WTC11 (cell line): ENCODE results near the gene NPB. TPM values are rescaled to one million over a fixed set of nuclear protein-coding genes. Genes with fewer than 3 reads are reported as not detected.

Experiments
- ESRRA ChIP-seq: sonication (generic); formaldehyde crosslinking; IDR thresholded peaks from 2 replicates; pipeline ENCODE4 v1.8.1; 2022; ENCODE audit warnings: mild to moderate bottlenecking, missing genetic modification reagents, borderline replicate concordance
- FOXK1 ChIP-seq: sonication (generic); formaldehyde crosslinking; IDR thresholded peaks from 2 replicates; pipeline ENCODE4 v1.8.0; 2022; ENCODE audit warnings: mild to moderate bottlenecking, moderate library complexity, missing genetic modification reagents
- NFATC4 ChIP-seq: fragments of 250-450 bp; sonication (Bioruptor Pico); IDR thresholded peaks from 2 replicates; pipeline ENCODE4 v1.9.0; 2021; ENCODE audit warnings: mild to moderate bottlenecking
- NR2C2 ChIP-seq: sonication (generic); formaldehyde crosslinking; IDR thresholded peaks from 2 replicates; pipeline ENCODE4 v1.8.0; 2022; ENCODE audit warnings: mild to moderate bottlenecking, missing genetic modification reagents
- TCF7 ChIP-seq: sonication (generic); formaldehyde crosslinking; IDR thresholded peaks from 2 replicates; pipeline ENCODE4 v1.8.0; 2022; ENCODE audit warnings: mild to moderate bottlenecking, low read depth, missing genetic modification reagents, moderate library complexity
- TEAD4 ChIP-seq: sonication (generic); formaldehyde crosslinking; IDR thresholded peaks from 2 replicates; pipeline ENCODE4 v1.8.0; 2022; ENCODE audit warnings: mild to moderate bottlenecking, missing genetic modification reagents
- ZNF138 ChIP-seq: sonication (generic); formaldehyde crosslinking; conservative IDR thresholded peaks from 2 replicates; pipeline ENCODE4 v1.8.1; 2022; ENCODE audit warnings: mild to moderate bottlenecking, moderate library complexity, missing genetic modification reagents
- ZNF671 ChIP-seq: fragments of 250-450 bp; sonication (Bioruptor Pico); IDR thresholded peaks from 2 replicates; pipeline ENCODE4 v1.8.0; 2021; ENCODE audit warnings: mild to moderate bottlenecking
- total RNA-seq: library from RNA; stranded (reverse); gene quantifications from 3 replicates; pipeline ENCODE4 v1.2.3, GENCODE V29; 2021
- TF ChIP-seq, protein P1 (sequence below): sonication (generic); formaldehyde crosslinking; IDR thresholded peaks from 2 replicates; pipeline ENCODE4 v1.8.1; 2022; ENCODE audit warnings: missing genetic modification reagents, borderline replicate concordance
- TF ChIP-seq, protein P2 (sequence below): sonication (generic); formaldehyde crosslinking; IDR thresholded peaks from 2 replicates; pipeline ENCODE4 v1.8.0; 2022; ENCODE audit warnings: mild to moderate bottlenecking, missing genetic modification reagents
- TF ChIP-seq, protein P3 (sequence below): sonication (generic); formaldehyde crosslinking; IDR thresholded peaks from 2 replicates; pipeline ENCODE4 v1.8.1; 2022; ENCODE audit warnings: low read depth, mild to moderate bottlenecking, moderate library complexity, missing genetic modification reagents, borderline replicate concordance
- TF ChIP-seq, protein P4 (sequence below): sonication (generic); formaldehyde crosslinking; IDR thresholded peaks from 2 replicates; pipeline ENCODE4 v1.8.0; 2022; ENCODE audit warnings: missing genetic modification reagents
- TF ChIP-seq, protein P5 (sequence below): sonication (generic); formaldehyde crosslinking; IDR thresholded peaks from 2 replicates; pipeline ENCODE4 v1.8.1; 2023; ENCODE audit warnings: mild to moderate bottlenecking, missing genetic modification reagents, moderate library complexity
- TF ChIP-seq, protein P6 (sequence below): sonication (generic); formaldehyde crosslinking; IDR thresholded peaks from 2 replicates; pipeline ENCODE4 v1.8.1; 2022; ENCODE audit warnings: mild to moderate bottlenecking, moderate library complexity, missing genetic modification reagents
- TF ChIP-seq, protein P7 (sequence below): sonication (generic); formaldehyde crosslinking; IDR thresholded peaks from 2 replicates; pipeline ENCODE4 v1.8.1; 2023; ENCODE audit warnings: mild to moderate bottlenecking, missing genetic modification reagents, borderline replicate concordance
- TF ChIP-seq, protein P8 (sequence below): sonication (generic); formaldehyde crosslinking; IDR thresholded peaks from 2 replicates; pipeline ENCODE4 v1.8.1; 2022; ENCODE audit warnings: low read depth, missing genetic modification reagents, borderline replicate concordance
- TF ChIP-seq, protein P9 (sequence below): sonication (generic); formaldehyde crosslinking; IDR thresholded peaks from 2 replicates; pipeline ENCODE4 v1.8.1; 2023; ENCODE audit warnings: mild to moderate bottlenecking, missing genetic modification reagents, moderate library complexity
- TF ChIP-seq, protein P10 (sequence below): fragments of 250-450 bp; sonication (Bioruptor Pico); IDR thresholded peaks from 2 replicates; pipeline ENCODE4 v1.9.0; 2021; ENCODE audit warnings: moderate library complexity, mild to moderate bottlenecking, inconsistent platforms, borderline replicate concordance
- TF ChIP-seq, protein P11 (sequence below): sonication (generic); formaldehyde crosslinking; IDR thresholded peaks from 2 replicates; pipeline ENCODE4 v1.8.1; 2022; ENCODE audit warnings: mild to moderate bottlenecking, missing genetic modification reagents, moderate library complexity, borderline replicate concordance

Gene NPB
- total RNA-seq, 1 experiment from 2014 or later = 1.9 TPM

DNA sequence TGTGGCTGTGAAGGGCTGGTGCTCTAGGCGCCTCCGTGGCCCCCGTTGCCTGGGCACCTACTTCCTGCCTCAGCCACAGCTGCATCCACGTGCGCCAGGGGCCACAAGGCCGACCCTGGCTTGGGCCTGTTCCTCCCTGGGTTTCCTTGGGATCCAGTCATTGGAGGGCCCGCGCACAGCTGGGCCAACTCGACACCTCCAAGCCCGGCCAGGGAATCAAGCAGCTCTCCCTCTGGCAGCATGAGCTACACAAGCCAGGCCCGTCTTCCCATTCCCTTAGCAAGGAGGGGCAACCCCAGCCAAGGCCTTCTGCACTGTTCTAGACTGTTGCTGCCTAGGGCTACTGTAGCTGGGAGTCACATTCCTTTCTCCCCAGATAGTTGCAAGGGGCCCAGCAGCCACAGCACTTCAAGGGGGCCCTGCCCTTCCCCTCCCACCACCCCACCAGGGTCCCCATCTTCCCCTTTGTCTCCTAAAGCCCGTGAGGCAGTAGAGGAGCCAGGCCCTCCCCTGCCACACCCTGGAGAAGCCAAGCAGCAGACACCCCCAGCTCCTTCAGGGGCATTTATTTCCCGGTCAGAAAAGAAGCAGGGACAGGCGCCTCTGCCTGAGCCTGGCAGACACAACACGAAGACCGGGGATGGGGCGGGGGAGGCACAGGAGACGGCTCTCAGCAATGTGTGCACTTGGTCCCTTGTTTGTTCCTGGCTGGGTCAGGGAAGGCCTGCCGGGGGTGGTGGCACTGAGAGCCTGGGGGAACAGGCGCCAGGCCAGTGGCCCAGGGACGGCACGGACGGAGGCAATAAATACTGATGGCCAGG, 34.7 kb upstream of the NPB start (continued):
- TF ChIP-seq, protein P1, sequence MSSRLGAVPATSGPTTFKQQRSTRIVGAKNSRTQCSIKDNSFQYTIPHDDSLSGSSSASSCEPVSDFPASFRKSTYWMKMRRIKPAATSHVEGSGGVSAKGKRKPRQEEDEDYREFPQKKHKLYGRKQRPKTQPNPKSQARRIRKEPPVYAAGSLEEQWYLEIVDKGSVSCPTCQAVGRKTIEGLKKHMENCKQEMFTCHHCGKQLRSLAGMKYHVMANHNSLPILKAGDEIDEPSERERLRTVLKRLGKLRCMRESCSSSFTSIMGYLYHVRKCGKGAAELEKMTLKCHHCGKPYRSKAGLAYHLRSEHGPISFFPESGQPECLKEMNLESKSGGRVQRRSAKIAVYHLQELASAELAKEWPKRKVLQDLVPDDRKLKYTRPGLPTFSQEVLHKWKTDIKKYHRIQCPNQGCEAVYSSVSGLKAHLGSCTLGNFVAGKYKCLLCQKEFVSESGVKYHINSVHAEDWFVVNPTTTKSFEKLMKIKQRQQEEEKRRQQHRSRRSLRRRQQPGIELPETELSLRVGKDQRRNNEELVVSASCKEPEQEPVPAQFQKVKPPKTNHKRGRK = no peak
- TF ChIP-seq, protein P2, sequence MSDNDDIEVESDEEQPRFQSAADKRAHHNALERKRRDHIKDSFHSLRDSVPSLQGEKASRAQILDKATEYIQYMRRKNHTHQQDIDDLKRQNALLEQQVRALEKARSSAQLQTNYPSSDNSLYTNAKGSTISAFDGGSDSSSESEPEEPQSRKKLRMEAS (CRISPR knock-in tag) = peak; percentile 20; the same call in 1 of the 2 replicates
- TF ChIP-seq NR2C2 (CRISPR knock-in tag) (0 out of 2 replicates have a peak, but pooled peaks have one; percentile 9), TCF7 (CRISPR knock-in tag) (no peak), ZNF138 (0 out of 2 replicates have a peak, but pooled peaks have one; percentile 26), ESRRA (CRISPR knock-in tag) (no peak; the same call in 1 of the 2 replicates), ZNF671 (CRISPR knock-in tag) (0 out of 2 replicates have a peak, but pooled peaks have one; percentile 8), NFATC4 (peak; percentile 6; the same call in 1 of the 2 replicates), FOXK1 (CRISPR knock-in tag) (0 out of 2 replicates have a peak, but pooled peaks have one; percentile 13), TEAD4 (no peak)
- TF ChIP-seq, protein P3, sequence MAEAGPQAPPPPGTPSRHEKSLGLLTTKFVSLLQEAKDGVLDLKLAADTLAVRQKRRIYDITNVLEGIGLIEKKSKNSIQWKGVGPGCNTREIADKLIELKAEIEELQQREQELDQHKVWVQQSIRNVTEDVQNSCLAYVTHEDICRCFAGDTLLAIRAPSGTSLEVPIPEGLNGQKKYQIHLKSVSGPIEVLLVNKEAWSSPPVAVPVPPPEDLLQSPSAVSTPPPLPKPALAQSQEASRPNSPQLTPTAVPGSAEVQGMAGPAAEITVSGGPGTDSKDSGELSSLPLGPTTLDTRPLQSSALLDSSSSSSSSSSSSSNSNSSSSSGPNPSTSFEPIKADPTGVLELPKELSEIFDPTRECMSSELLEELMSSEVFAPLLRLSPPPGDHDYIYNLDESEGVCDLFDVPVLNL (CRISPR knock-in tag) = no peak
- TF ChIP-seq, protein P4, sequence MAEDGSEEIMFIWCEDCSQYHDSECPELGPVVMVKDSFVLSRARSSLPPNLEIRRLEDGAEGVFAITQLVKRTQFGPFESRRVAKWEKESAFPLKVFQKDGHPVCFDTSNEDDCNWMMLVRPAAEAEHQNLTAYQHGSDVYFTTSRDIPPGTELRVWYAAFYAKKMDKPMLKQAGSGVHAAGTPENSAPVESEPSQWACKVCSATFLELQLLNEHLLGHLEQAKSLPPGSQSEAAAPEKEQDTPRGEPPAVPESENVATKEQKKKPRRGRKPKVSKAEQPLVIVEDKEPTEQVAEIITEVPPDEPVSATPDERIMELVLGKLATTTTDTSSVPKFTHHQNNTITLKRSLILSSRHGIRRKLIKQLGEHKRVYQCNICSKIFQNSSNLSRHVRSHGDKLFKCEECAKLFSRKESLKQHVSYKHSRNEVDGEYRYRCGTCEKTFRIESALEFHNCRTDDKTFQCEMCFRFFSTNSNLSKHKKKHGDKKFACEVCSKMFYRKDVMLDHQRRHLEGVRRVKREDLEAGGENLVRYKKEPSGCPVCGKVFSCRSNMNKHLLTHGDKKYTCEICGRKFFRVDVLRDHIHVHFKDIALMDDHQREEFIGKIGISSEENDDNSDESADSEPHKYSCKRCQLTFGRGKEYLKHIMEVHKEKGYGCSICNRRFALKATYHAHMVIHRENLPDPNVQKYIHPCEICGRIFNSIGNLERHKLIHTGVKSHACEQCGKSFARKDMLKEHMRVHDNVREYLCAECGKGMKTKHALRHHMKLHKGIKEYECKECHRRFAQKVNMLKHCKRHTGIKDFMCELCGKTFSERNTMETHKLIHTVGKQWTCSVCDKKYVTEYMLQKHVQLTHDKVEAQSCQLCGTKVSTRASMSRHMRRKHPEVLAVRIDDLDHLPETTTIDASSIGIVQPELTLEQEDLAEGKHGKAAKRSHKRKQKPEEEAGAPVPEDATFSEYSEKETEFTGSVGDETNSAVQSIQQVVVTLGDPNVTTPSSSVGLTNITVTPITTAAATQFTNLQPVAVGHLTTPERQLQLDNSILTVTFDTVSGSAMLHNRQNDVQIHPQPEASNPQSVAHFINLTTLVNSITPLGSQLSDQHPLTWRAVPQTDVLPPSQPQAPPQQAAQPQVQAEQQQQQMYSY = no peak
- TF ChIP-seq, protein P5, sequence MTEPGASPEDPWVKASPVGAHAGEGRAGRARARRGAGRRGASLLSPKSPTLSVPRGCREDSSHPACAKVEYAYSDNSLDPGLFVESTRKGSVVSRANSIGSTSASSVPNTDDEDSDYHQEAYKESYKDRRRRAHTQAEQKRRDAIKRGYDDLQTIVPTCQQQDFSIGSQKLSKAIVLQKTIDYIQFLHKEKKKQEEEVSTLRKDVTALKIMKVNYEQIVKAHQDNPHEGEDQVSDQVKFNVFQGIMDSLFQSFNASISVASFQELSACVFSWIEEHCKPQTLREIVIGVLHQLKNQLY (CRISPR knock-in tag) = 0 out of 2 replicates have a peak, but pooled peaks have one; percentile 42
- TF ChIP-seq, protein P6, sequence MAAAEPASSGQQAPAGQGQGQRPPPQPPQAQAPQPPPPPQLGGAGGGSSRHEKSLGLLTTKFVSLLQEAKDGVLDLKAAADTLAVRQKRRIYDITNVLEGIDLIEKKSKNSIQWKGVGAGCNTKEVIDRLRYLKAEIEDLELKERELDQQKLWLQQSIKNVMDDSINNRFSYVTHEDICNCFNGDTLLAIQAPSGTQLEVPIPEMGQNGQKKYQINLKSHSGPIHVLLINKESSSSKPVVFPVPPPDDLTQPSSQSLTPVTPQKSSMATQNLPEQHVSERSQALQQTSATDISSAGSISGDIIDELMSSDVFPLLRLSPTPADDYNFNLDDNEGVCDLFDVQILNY = no peak
- TF ChIP-seq, protein P7, sequence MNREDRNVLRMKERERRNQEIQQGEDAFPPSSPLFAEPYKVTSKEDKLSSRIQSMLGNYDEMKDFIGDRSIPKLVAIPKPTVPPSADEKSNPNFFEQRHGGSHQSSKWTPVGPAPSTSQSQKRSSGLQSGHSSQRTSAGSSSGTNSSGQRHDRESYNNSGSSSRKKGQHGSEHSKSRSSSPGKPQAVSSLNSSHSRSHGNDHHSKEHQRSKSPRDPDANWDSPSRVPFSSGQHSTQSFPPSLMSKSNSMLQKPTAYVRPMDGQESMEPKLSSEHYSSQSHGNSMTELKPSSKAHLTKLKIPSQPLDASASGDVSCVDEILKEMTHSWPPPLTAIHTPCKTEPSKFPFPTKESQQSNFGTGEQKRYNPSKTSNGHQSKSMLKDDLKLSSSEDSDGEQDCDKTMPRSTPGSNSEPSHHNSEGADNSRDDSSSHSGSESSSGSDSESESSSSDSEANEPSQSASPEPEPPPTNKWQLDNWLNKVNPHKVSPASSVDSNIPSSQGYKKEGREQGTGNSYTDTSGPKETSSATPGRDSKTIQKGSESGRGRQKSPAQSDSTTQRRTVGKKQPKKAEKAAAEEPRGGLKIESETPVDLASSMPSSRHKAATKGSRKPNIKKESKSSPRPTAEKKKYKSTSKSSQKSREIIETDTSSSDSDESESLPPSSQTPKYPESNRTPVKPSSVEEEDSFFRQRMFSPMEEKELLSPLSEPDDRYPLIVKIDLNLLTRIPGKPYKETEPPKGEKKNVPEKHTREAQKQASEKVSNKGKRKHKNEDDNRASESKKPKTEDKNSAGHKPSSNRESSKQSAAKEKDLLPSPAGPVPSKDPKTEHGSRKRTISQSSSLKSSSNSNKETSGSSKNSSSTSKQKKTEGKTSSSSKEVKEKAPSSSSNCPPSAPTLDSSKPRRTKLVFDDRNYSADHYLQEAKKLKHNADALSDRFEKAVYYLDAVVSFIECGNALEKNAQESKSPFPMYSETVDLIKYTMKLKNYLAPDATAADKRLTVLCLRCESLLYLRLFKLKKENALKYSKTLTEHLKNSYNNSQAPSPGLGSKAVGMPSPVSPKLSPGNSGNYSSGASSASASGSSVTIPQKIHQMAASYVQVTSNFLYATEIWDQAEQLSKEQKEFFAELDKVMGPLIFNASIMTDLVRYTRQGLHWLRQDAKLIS (CRISPR knock-in tag) = peak; percentile 66; the same call in 1 of the 2 replicates
- TF ChIP-seq, protein P8, sequence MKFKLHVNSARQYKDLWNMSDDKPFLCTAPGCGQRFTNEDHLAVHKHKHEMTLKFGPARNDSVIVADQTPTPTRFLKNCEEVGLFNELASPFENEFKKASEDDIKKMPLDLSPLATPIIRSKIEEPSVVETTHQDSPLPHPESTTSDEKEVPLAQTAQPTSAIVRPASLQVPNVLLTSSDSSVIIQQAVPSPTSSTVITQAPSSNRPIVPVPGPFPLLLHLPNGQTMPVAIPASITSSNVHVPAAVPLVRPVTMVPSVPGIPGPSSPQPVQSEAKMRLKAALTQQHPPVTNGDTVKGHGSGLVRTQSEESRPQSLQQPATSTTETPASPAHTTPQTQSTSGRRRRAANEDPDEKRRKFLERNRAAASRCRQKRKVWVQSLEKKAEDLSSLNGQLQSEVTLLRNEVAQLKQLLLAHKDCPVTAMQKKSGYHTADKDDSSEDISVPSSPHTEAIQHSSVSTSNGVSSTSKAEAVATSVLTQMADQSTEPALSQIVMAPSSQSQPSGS (CRISPR knock-in tag) = no peak
- TF ChIP-seq, protein P9, sequence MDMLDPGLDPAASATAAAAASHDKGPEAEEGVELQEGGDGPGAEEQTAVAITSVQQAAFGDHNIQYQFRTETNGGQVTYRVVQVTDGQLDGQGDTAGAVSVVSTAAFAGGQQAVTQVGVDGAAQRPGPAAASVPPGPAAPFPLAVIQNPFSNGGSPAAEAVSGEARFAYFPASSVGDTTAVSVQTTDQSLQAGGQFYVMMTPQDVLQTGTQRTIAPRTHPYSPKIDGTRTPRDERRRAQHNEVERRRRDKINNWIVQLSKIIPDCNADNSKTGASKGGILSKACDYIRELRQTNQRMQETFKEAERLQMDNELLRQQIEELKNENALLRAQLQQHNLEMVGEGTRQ (CRISPR knock-in tag) = 0 out of 2 replicates have a peak, but pooled peaks have one; percentile 24
- TF ChIP-seq, protein P10, sequence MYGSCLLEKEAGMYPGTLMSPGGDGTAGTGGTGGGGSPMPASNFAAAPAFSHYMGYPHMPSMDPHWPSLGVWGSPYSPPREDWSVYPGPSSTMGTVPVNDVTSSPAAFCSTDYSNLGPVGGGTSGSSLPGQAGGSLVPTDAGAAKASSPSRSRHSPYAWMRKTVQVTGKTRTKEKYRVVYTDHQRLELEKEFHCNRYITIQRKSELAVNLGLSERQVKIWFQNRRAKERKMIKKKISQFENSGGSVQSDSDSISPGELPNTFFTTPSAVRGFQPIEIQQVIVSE (CRISPR knock-in tag) = no peak
- TF ChIP-seq, protein P11, sequence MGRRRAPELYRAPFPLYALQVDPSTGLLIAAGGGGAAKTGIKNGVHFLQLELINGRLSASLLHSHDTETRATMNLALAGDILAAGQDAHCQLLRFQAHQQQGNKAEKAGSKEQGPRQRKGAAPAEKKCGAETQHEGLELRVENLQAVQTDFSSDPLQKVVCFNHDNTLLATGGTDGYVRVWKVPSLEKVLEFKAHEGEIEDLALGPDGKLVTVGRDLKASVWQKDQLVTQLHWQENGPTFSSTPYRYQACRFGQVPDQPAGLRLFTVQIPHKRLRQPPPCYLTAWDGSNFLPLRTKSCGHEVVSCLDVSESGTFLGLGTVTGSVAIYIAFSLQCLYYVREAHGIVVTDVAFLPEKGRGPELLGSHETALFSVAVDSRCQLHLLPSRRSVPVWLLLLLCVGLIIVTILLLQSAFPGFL (CRISPR knock-in tag) = no peak
